Fibroblast of mammary gland (primary cell): ENCODE results near the gene APC2.
A peak's percentile ranks its signal among the peaks of the same experiment; 100 is the strongest.

ENCODE experiments used
- DNase-seq: peaks from one replicate; pipeline ENCODE4 v3.0.0-alpha.2; 2010; ENCODE audit warnings: low read depth
- H3K4me3 ChIP-seq: 2 replicates; pipeline ENCODE4 v1.5.1; 2011; ENCODE audit warnings: low read depth, mild to moderate bottlenecking, low read length, moderate library complexity; ENCODE audit not compliant: control insufficient read depth
- TF ChIP-seq, protein P1 (sequence below): conservative IDR thresholded peaks from 2 replicates; pipeline ENCODE4 v1.5.1; 2011; ENCODE audit warnings: low read depth, low read length, inconsistent platforms; ENCODE audit not compliant: control insufficient read depth, insufficient read depth

Gene APC2

DNA sequence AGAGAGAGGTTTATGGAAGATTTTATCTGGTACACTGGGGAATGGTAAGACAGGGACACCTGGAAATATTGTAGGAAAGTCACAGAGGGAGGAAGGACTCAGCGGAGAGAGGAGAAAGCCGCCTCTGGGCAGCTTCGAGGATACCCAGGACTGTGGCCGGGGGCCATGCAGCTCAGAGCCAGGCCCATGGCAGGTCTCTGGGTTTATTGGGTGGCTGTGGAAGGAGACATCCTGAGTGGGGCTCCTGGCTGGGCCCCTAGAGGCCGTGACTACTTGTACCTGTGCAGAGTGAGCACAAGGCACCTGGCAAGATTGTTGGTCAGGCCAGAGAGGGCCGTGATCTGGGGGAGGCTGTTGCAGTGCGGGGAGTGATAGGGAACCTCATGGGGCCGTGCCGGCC, 39.1 kb upstream of the APC2 start:
- no peak overlapping the region for H3K4me3 ChIP-seq
- TF ChIP-seq, protein P1, sequence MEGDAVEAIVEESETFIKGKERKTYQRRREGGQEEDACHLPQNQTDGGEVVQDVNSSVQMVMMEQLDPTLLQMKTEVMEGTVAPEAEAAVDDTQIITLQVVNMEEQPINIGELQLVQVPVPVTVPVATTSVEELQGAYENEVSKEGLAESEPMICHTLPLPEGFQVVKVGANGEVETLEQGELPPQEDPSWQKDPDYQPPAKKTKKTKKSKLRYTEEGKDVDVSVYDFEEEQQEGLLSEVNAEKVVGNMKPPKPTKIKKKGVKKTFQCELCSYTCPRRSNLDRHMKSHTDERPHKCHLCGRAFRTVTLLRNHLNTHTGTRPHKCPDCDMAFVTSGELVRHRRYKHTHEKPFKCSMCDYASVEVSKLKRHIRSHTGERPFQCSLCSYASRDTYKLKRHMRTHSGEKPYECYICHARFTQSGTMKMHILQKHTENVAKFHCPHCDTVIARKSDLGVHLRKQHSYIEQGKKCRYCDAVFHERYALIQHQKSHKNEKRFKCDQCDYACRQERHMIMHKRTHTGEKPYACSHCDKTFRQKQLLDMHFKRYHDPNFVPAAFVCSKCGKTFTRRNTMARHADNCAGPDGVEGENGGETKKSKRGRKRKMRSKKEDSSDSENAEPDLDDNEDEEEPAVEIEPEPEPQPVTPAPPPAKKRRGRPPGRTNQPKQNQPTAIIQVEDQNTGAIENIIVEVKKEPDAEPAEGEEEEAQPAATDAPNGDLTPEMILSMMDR, result no peak
- no peak for DNase-seq

DNA sequence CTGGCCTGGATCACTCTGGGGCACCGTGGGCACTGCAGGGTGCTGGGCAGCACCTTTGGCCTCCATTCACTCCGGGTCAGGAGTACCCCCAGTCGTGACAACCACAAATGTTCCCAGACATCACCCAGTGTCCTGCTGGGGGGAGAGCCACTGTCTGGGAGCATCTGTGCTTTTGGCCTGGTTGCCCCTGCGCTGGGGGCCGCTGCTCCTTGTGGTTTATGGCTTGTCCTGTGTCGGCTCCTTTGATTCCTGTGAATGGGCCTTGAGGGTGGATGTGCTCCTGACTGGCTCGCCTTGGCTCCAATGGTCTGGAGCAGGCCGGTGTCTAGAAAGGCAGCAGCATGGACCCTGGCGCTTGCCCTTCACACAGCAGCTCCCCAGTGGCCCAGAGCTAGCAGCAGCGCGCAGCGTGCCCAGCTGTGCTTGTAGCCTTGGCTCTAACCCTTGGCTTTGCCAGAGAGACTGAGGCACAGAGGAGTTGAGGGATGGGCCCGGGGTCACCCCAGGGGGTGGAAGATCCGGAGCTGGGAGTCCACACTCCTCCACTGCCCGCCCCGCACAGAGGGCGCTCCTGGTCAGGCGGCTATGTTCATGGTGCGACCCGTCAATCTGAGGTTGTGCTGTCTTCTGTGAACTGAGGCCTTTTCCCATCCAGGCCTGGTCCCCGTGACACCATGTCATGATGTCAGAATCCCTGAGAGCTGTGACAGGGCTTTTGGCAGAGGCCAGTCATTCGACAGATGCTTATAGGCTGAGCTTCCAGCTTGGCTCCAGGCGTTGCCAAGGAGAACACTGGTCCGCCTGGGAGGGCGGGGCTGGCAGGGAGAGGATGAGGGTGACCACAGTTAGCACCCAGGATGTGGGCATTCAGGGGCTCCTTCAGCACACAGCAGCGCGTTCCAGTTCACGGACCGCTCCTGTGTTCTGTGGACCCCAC, 38.4 kb upstream of the APC2 start:
- TF ChIP-seq, protein P1, result no peak
- H3K4me3 ChIP-seq, result no peak overlapping the region
- peak; percentile 92 for DNase-seq

- no peak overlapping the region for H3K4me3 ChIP-seq
- TF ChIP-seq, protein P1, result no peak
- no peak for DNase-seq
Measured at GRCh38 chr19:1412323-1412923, 37.5 kb upstream of the APC2 start.

- TF ChIP-seq, protein P1, result no peak
- no peak overlapping the region for H3K4me3 ChIP-seq
- DNase-seq, result no peak
Measured at GRCh38 chr19:1412995-1413800, 36.7 kb upstream of the APC2 start.

- peak; percentile 81 for DNase-seq
- H3K4me3 ChIP-seq, result no peak overlapping the region
- TF ChIP-seq, protein P1, result no peak
Measured at GRCh38 chr19:1416014-1416841, 33.7 kb upstream of the APC2 start.

DNA sequence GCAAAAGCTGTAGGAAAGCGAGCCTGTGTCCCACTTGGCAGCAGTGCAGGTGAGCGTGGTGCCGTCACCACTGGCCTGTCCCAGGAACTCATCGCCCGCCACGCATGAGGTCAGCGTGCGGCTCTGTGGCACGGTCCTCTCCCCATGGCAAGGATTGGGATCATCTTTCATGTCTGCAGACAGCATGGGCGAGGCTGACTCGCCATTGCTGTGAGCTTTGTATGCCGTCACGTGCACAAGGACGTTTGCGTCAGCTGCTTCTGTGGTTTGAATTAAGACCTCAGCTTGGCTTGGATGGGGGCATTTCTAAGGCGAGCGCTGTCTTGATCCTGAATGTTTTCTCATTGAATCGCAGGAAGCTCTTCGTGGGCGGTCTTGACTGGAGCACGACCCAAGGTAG, 32.8 kb upstream of the APC2 start:
- H3K4me3 ChIP-seq, result no peak overlapping the region
- TF ChIP-seq, protein P1, result no peak
- peak; percentile 99 for DNase-seq
